HUES48 (cell line): ENCODE measurements around the gene FAM83G.

Source experiments
- H3K27ac ChIP-seq: one replicate; pipeline ENCODE4 v1.7.0; 2013; ENCODE audit warnings: low read depth, low read length, inconsistent platforms
- H3K27me3 ChIP-seq: 2 replicates; pipeline ENCODE4 v1.6.1; 2013; ENCODE audit warnings: mild to moderate bottlenecking, low read length; ENCODE audit not compliant: control insufficient read depth, insufficient read depth
- H3K36me3 ChIP-seq: 2 replicates; pipeline ENCODE4 v1.6.1; 2013; ENCODE audit warnings: low read length; ENCODE audit not compliant: control insufficient read depth, insufficient read depth
- H3K4me1 ChIP-seq: 2 replicates; pipeline ENCODE4 v1.6.1; 2013; ENCODE audit warnings: mild to moderate bottlenecking, low read length; ENCODE audit not compliant: control insufficient read depth, insufficient read depth
- H3K4me3 ChIP-seq: 2 replicates; pipeline ENCODE4 v1.5.1; 2013; ENCODE audit warnings: mild to moderate bottlenecking, low read depth, low read length
- H3K9ac ChIP-seq: 2 replicates; pipeline ENCODE4 v1.6.1; 2013; ENCODE audit warnings: mild to moderate bottlenecking, low read depth, low read length, moderate library complexity
- H3K9me3 ChIP-seq: 2 replicates; pipeline ENCODE4 v1.6.1; 2013; ENCODE audit warnings: low read length; ENCODE audit not compliant: control insufficient read depth, insufficient read depth

FAM83G gene

DNA sequence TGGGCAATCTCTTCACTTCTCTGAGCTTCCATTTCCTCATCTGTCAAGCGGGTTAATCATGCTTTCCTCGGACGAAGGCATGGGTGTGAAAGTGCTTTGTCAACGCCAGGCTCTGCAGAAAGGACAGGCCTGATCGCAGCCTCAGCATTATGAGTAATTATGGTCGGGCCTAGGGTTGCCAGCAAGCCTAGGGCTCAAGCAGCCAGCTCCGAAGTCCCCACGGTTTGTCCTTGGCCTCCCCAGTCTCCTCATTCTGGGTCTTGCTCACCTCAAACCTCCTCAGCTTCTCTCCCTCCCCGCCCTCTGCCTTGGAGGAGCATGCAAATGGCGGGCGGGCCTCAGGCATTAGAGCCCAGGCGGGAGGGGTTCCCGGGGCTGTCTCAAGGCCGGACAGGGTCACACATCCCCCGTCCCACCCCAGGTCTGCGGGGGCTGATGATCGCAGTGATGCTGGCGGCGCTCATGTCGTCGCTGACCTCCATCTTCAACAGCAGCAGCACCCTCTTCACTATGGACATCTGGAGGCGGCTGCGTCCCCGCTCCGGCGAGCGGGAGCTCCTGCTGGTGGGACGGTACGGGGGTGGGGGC lies 10.2 kb upstream of the FAM83G start:
- H3K27ac ChIP-seq: no peak overlapping the region

DNA sequence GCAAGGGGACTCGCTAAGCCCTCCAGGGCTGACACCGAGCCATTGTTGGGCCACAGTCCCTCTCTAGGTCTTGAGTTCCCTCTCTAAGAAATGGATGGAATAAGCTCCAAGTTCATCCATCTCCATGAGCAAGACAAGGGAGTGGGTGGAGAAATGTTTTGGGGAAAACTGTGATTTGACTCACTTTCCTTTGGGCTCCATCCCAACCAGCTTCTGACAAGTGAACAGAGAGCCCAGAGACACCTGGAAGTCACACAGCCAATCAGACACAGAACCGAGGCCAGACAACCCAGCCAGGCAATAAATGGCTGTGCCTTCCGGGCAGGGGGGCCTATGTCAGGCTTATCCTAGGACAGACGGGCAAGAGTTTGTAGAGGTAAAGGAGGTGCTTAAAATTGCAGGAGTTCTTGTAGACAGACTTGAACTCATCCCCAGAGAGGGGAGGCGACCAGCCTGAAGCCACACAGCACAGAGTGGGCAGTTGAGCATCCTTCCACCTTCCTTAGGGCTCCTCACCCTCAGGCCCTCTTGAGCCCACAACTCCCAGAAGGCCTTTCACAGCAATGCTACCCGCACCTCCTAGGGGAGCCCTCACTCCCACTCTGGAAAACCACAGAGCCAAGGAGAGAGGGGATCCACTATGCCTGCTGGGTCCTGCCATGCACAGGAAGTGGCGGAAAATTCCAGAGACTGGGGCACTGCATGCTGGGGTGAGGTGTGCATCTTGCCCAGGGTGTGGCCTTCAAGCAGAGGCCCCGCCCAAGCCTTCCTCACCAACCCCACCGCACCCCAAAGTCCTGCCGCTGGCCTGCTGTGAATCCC lies 9.5 kb upstream of the FAM83G start:
- Histone ChIP-seq H3K4me1 (no peaks in the 10 kb centered on the region), H3K9ac (no peak overlapping the region), H3K9me3 (no peaks in the 10 kb centered on the region), H3K4me3 (no peak overlapping the region), H3K36me3 (no peaks in the 10 kb centered on the region), H3K27ac (no peak overlapping the region), H3K27me3 (no peaks in the 10 kb centered on the region)

More for the DNA sequence above, 10.2 kb upstream of the FAM83G start:
- H3K27me3 ChIP-seq: no peaks in the 10 kb centered on the region
- no peaks in the 10 kb centered on the region for H3K36me3 ChIP-seq
- H3K9me3 ChIP-seq: no peaks in the 10 kb centered on the region
- no peak overlapping the region for H3K4me3 ChIP-seq
- no peaks in the 10 kb centered on the region for H3K4me1 ChIP-seq
- H3K9ac ChIP-seq: no peak overlapping the region

DNA sequence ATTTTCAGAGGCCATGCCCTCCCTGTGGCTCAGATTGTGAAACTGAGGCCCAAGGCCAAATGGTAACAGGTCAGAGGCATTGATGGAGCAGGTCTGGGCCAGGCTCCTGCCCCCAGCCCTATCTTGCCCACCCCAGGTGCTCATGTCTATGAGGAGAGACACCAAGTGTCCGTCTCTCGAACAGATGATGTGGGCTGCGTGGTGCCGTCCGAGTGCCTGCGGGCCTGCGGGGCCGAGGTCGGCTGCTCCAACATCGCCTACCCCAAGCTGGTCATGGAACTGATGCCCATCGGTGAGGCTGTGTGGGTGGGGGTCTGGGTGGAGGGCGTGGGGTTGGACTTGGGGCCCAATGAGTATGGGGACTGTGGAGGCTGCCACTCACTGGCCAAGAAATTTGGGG lies 8.7 kb upstream of the FAM83G start:
- Histone ChIP-seq H3K27me3 (no peaks in the 10 kb centered on the region), H3K4me1 (no peaks in the 10 kb centered on the region), H3K36me3 (no peaks in the 10 kb centered on the region), H3K9ac (no peak overlapping the region), H3K4me3 (no peak overlapping the region), H3K9me3 (no peaks in the 10 kb centered on the region), H3K27ac (no peak overlapping the region)

DNA sequence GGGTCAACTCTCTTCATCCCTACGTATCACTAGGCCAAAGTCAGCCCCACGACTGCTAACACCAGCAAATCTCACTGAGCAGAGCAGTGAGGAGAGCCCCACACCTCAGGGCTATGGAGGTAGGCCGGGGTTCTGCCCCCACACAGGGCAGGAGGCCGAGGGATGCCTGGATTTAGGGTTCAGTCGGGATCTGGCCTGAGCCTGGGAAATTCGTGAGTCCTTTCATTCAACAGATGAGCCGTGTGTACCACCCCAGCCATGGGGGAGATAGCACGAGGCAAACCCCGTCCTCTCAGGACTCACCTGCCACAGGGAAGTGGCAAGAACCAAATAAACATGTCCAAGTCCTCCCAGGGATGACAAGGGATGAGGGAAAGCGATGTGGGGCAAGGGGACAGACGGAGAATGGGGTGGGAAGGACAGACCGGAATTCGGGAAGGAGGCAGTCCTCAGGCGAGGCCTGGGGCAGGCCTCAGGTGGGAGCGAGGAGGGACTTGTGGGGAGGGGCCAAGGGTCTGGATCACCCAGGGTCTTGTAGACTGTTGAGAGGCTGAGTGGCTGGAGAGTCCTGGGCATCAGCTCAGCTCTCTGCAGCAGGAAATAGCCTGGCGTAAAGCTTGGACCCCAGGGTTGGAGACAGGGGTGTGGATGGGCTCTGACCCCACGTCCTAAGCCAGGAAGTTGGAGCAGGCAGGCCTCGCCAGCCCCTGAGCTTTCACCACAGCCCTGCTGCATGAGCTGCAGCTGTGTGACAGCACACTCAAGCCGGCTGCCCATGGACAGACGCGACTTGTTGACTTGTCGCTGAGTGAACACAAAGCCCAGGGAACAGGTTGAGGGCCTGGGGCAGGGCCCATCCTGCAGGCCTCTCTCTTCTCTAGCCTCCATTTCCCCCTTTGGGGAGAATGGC lies 7.9 kb upstream of the FAM83G start:
- Histone ChIP-seq H3K27ac (no peak overlapping the region), H3K36me3 (no peaks in the 10 kb centered on the region), H3K9me3 (no peaks in the 10 kb centered on the region), H3K4me1 (no peaks in the 10 kb centered on the region), H3K9ac (no peak overlapping the region), H3K4me3 (no peak overlapping the region), H3K27me3 (no peaks in the 10 kb centered on the region)

DNA sequence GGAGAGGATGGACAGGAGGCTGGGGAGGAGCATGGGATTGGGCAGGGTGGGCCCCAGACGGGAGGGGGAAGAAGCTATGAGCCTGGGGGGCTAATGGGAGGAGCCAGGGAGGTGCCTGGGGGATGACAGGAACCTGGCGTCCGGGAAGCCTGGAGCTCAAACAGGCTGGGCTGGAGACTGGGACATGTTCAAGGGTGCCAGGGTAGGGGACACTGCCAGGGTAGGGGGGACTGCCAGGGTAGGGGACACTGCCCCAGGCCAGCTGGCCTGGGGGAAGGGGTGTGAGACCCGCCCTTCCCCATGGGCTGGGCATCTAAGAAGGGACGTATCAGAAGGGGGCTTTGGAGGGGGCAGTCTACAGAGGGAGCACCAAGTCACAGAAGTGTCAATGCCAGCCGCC lies 7.0 kb upstream of the FAM83G start:
- Histone ChIP-seq H3K27me3 (no peaks in the 10 kb centered on the region), H3K9ac (no peak overlapping the region), H3K4me3 (no peak overlapping the region), H3K36me3 (no peaks in the 10 kb centered on the region), H3K4me1 (no peaks in the 10 kb centered on the region), H3K27ac (no peak overlapping the region), H3K9me3 (0 out of 2 replicates have a peak, but pooled peaks cover 4% of the 10 kb centered on the region)

DNA sequence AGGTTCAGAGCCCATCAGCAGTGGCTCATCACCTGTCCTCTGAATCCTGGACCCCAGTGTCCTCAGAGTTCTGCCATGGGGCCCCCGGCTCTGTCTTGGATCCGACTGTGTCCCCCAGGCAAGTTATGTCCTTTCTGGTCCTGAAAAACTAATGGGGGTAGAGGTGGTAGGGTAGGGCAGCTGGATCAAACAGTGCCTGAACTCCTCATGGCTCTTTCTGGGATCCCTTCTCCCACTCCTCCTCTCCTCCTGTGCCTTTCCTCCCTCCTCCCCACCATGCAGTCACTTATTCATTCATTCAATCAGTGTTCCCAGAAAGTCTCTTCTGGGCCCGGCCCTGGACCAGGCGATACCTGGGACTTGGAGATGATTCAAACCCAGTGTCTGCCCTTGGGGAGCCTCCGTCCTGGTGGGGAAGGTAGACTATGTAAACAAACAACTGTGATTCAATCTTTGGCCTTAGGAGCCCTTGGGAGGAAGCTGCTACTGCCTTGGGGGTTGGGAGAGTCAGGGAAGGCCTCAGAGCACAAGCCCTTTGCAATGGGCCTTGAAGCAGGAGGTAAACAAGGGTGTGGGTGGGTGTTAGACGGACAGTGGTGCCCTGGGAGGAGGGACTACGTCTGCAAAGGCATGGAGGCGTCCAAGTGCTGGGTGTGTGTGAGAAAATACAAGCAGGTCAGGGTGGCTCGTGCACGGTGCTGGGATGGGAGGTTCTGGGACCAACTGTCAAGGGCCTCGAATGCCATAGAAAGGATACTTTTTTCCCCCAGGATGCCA lies 6.4 kb upstream of the FAM83G start:
- Histone ChIP-seq H3K9me3 (0 out of 2 replicates have a peak, but pooled peaks cover 6% of the 10 kb centered on the region), H3K36me3 (no peaks in the 10 kb centered on the region), H3K4me1 (no peaks in the 10 kb centered on the region), H3K4me3 (no peak overlapping the region), H3K9ac (no peak overlapping the region), H3K27ac (no peak overlapping the region), H3K27me3 (no peaks in the 10 kb centered on the region)

DNA sequence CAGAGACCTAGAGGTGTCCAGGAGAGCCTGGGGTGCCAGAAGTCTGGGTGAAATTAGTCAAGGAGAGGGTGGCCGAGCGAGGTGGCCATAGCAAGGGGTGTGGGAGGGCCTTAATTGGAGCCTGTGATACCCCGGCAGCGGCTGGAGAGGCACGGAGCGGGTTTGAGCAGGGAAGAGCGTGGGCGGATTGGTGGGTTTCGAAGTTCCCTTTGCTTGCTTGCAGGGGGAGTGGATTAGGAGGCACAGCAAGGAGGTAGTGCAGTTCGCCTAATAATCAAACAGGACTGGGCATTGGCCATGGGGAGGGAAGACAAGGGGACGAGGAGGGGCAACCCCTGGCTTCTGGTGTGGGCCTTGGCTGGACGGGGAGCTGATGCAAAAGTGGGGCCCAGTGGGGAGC lies 5.4 kb upstream of the FAM83G start:
- 0 out of 2 replicates have a peak, but pooled peaks cover 6% of the 10 kb centered on the region for H3K9me3 ChIP-seq
- no peak overlapping the region for H3K27ac ChIP-seq
- H3K4me1 ChIP-seq: peaks cover 3% of the 10 kb centered on the region; the same call in 1 of the 2 replicates
- H3K4me3 ChIP-seq: no peak overlapping the region
- H3K9ac ChIP-seq: no peak overlapping the region
- H3K36me3 ChIP-seq: no peaks in the 10 kb centered on the region
- no peaks in the 10 kb centered on the region for H3K27me3 ChIP-seq

DNA sequence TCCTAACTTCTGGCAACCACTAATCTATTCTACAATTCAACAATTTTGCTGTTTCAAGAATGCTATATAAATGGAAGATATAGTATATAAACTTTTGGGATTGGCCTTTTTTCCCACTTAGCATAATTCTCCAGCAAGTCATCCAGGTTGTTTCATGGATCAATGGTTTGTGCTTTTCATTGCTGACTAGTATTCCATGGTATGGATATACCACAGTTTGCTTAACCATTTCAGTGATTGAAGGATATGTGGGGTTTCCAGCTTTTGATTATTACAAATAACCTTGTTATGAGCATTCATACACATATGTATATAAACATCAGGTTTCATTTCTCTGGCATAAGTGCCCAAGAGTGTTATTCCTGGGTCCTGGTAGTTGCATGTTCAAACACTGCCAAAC lies 2.1 kb upstream of the FAM83G start:
- Histone ChIP-seq H3K4me3 (no peak overlapping the region), H3K36me3 (peaks cover 16% of the 10 kb centered on the region), H3K27me3 (no peaks in the 10 kb centered on the region), H3K9ac (no peak overlapping the region), H3K4me1 (peaks cover 15% of the 10 kb centered on the region), H3K27ac (no peak overlapping the region), H3K9me3 (0 out of 2 replicates have a peak, but pooled peaks cover 6% of the 10 kb centered on the region)

DNA sequence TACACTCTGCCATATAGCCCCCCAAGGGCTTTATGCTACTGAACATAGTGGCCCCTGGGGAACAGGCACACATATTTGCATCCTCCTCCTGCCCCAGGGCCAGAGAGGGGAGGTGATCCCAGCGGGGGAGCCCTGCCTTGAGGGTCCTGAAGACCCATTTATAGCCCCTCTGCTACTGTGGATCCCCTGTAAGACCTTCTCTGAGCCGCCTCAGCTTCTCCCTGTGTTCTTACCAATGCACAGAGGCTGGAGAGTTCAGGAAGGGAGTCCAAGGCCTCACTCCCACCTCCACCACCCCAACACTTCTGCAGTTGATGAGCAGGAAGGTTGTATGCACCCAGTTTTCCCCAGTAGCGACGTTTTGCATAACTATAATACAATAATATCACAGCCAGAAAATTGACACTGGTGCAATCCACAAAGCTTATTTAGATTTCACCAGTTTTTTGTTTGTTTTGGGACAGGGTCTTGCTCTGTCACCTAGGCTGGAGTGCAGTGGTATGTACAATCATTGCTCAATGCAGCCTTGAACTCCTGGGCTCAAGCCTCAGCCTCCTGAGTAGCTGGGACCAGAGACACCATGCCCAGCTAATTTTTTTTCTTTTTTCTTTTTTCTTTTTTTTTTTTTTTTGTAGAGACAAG lies 1.3 kb upstream of the FAM83G start:
- Histone ChIP-seq H3K4me3 (no peak overlapping the region), H3K9ac (no peak overlapping the region), H3K27ac (no peak overlapping the region)

More for the DNA sequence above, 1.3 kb upstream of the FAM83G start:
- Histone ChIP-seq H3K9me3 (0 out of 2 replicates have a peak, but pooled peaks cover 6% of the 10 kb centered on the region), H3K36me3 (peaks cover 24% of the 10 kb centered on the region), H3K4me1 (peaks cover 15% of the 10 kb centered on the region), H3K27me3 (no peaks in the 10 kb centered on the region)
